Activated CD8-positive, alpha-beta T cell treated with anti-CD3 and anti-CD28 coated beads, Interleukin-2, amount 10 ng/mL, durations not matched to agents 7 days and 5 days (primary cell): ENCODE results near the gene SLC16A7. TPM values are rescaled to one million over a fixed set of nuclear protein-coding genes. Genes with fewer than 3 reads are reported as not detected.

Source experiments
- ATAC-seq: fragments of 150-1000 bp; cut with Tn5 transposase; one replicate; pipeline ENCODE4 v1.10.0; 2021; ENCODE audit warnings: moderate library complexity
- CTCF ChIA-PET: fragments of 350-600 bp; sonication (Branson Sonifier 250); formaldehyde crosslinking; loops from one replicate; lab custom pipeline; 2021; ENCODE audit warnings: antibody characterized with exemption; lab: Charles Lee
- POLR2A ChIA-PET: fragments of 350-600 bp; sonication (Branson Sonifier 250); formaldehyde crosslinking; loops from one replicate; lab custom pipeline; 2021; ENCODE audit warnings: antibody characterized with exemption; lab: Charles Lee
- DNase-seq: peaks from one replicate; pipeline ENCODE4 v3.0.0-alpha.2; 2020
- H3K27ac Mint-ChIP-seq: one replicate; pipeline ENCODE4 v1.8.0; 2021; ENCODE audit warnings: mild to moderate bottlenecking, mixed read lengths
- H3K27me3 Mint-ChIP-seq: one replicate; pipeline ENCODE4 v1.8.0; 2021; ENCODE audit warnings: low read depth, mixed read lengths
- H3K36me3 Mint-ChIP-seq: one replicate; pipeline ENCODE4 v1.8.0; 2021; ENCODE audit warnings: low read depth, mixed read lengths
- H3K4me1 Mint-ChIP-seq: one replicate; pipeline ENCODE4 v1.8.0; 2021; ENCODE audit warnings: low read depth, mixed read lengths
- H3K4me3 Mint-ChIP-seq: one replicate; pipeline ENCODE4 v1.8.0; 2021; ENCODE audit warnings: mild to moderate bottlenecking, mixed read lengths
- H3K9me3 Mint-ChIP-seq: one replicate; pipeline ENCODE4 v1.8.0; 2022; ENCODE audit warnings: mixed read lengths; ENCODE audit not compliant: insufficient read depth
- total RNA-seq, 2 experiments: library from RNA; stranded (reverse); gene quantifications; one replicate each; pipeline ENCODE4 v1.2.3, GENCODE V29; 2021

Gene SLC16A7
- total RNA-seq, 2 experiments from 2014 or later = 35.9 to 38.8 TPM

DNA sequence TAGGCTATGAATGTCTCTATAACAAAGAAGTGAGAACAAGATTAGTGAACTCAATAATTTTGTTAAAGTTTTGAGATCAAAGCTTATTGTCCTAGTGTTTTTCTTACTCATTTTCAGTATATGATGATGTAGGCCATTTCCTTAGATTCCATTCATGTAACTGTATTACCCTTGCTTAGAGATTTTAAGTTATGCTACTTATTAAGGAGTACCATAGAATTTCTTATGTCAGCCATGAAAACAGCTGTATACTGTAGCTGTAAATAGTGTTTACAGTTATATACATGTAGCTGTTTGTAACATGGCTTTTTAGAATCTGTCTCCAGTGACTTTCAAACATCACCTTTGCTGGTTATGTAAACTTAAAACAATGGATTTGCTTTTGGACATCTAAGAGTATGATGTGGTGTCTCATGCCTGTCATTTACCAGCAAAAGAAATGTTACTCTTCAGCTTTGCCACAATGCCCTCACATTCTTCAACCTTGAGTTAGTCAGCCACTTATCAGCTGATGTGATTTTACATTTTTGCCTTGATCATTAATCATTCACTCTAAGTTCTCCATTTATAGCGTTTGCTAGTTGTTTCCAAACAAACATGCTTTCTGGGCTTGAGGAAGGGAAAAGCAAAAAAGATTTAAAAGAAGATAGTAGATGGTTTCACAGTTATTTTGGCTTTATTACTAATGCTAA lies 55.5 kb downstream of the SLC16A7 start:
- CTCF ChIA-PET = no interaction called here
- H3K36me3 Mint-ChIP-seq = peaks cover 29% of the 10 kb centered on the region
- DNase-seq = no peak
- H3K27me3 Mint-ChIP-seq = no peaks in the 10 kb centered on the region
- H3K9me3 Mint-ChIP-seq = no peaks in the 10 kb centered on the region
- POLR2A ChIA-PET = no interaction called here
- H3K4me3 Mint-ChIP-seq = no peak overlapping the region
- H3K27ac Mint-ChIP-seq = no peak overlapping the region
- ATAC-seq = no peak
- H3K4me1 Mint-ChIP-seq = peaks cover 4% of the 10 kb centered on the region

DNA sequence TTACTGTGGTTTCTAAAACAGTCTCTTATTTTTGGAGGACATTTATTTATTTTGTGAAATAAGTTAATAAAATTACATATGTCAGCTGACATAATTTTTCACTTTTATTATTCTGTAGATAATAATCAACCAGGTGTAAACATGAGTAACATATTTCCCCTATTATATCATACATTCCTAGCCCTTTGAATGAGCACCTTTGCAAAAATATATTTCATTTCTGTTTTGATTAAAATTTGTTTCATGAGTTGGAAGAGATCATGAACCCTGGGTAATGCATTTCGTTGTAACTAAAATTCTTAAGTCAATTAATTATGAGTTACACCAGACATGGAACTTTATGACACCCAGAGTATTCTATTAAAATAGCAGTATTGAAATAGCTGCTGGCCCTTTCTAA lies 56.3 kb downstream of the SLC16A7 start:
- ChIA-PET CTCF (no interaction called here), POLR2A (no interaction called here)
- Mint-ChIP-seq H3K4me3 (no peak overlapping the region), H3K9me3 (no peaks in the 10 kb centered on the region), H3K27ac (no peak overlapping the region), H3K36me3 (peaks cover 21% of the 10 kb centered on the region), H3K27me3 (no peaks in the 10 kb centered on the region), H3K4me1 (peaks cover 4% of the 10 kb centered on the region)
- DNase-seq (no peak), ATAC-seq (no peak)

DNA sequence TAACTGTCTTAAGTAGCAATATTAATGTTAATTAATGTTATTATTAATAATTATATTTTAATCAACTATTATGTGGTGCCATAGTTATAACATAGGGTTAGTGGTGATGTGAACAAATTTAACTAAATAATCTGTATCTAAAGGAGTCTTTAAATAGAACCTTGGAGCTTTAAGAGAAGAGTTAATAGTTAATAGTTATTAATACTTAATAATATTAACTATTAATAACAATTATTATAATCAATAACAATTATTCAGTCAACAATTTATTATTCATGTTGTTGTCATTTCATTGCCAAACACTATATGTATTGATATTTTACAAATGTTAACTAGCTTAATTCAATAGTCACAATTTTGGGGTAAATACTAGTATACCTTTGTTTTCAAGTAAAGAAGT lies 58.2 kb downstream of the SLC16A7 start:
- Mint-ChIP-seq H3K4me3 (no peak overlapping the region), H3K4me1 (peaks cover 4% of the 10 kb centered on the region), H3K36me3 (peaks cover 7% of the 10 kb centered on the region), H3K27ac (no peak overlapping the region), H3K27me3 (no peaks in the 10 kb centered on the region), H3K9me3 (no peaks in the 10 kb centered on the region)
- POLR2A ChIA-PET = no interaction called here
- no peak for ATAC-seq
- DNase-seq = no peak
- CTCF ChIA-PET = no interaction called here

DNA sequence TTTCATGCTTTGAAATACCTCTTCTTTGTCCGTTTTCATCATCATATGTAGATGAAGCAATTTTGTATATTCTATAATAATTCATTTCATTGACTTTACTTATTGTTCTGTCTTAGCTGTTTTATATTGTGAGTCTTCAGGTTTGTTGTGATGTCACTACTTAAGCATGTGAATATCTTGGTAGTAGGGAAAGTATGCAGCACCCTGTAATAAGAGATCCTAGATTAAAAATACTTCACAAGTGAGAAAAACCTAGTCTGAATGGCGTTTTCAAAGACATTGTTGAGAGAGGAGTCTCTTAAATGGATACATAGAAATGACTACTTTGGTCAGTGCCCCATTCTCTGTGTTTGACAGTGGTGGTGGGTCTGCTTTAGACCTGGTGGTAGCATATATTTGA lies 61.4 kb downstream of the SLC16A7 start:
- H3K4me1 Mint-ChIP-seq = no peaks in the 10 kb centered on the region
- H3K4me3 Mint-ChIP-seq = no peak overlapping the region
- CTCF ChIA-PET = no interaction called here
- no peaks in the 10 kb centered on the region for H3K9me3 Mint-ChIP-seq
- DNase-seq = no peak
- POLR2A ChIA-PET = no interaction called here
- H3K27me3 Mint-ChIP-seq = no peaks in the 10 kb centered on the region
- H3K27ac Mint-ChIP-seq = no peak overlapping the region
- ATAC-seq = no peak
- H3K36me3 Mint-ChIP-seq = peaks cover 8% of the 10 kb centered on the region

DNA sequence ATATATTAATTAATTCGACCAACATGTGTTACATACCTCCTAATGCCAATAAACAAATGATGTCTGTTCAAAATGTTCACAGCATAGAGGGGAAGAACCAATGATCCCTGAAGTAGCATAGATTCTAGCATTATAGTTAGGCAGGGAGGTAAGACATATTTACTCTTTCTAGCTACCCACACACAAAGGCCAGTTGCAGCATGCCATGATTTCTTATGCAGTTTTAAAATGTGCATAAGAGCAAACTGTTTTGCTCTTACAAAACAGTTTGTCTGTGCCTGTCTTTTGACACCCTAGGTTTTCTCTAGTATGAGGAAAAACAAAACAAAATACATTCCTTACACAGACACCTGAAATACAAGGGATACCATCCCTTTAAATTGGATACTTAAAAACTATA lies 61.9 kb downstream of the SLC16A7 start:
- CTCF ChIA-PET = no interaction called here
- DNase-seq (no peak), ATAC-seq (no peak)
- Mint-ChIP-seq H3K27ac (no peak overlapping the region), H3K9me3 (no peaks in the 10 kb centered on the region), H3K4me1 (no peaks in the 10 kb centered on the region), H3K36me3 (peaks cover 8% of the 10 kb centered on the region), H3K27me3 (no peaks in the 10 kb centered on the region), H3K4me3 (no peak overlapping the region)
- POLR2A ChIA-PET = no interaction called here

DNA sequence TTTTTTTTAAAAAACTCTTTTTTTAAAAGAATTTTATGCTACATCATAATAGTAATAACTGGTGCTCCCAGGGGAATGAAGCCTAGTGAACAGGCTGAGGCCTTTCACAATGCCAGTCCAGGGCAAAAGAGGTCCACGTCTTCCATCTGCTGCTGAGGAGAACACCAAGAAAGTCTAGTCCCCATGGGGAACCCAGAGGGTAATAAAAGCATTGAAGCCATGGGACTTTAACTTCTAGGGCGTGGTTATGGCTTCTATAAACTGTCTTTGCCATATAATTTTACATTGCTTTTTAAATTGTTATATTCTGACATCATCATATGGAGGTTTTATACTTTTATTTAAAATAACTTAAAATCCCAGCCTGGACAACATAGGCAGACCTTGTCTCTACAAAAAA lies 64.3 kb downstream of the SLC16A7 start:
- Mint-ChIP-seq H3K9me3 (no peaks in the 10 kb centered on the region), H3K27ac (no peak overlapping the region), H3K4me3 (no peak overlapping the region), H3K27me3 (no peaks in the 10 kb centered on the region), H3K4me1 (no peaks in the 10 kb centered on the region), H3K36me3 (peaks cover 7% of the 10 kb centered on the region)
- DNase-seq (no peak), ATAC-seq (no peak)
- CTCF ChIA-PET = no interaction called here
- POLR2A ChIA-PET = no interaction called here

DNA sequence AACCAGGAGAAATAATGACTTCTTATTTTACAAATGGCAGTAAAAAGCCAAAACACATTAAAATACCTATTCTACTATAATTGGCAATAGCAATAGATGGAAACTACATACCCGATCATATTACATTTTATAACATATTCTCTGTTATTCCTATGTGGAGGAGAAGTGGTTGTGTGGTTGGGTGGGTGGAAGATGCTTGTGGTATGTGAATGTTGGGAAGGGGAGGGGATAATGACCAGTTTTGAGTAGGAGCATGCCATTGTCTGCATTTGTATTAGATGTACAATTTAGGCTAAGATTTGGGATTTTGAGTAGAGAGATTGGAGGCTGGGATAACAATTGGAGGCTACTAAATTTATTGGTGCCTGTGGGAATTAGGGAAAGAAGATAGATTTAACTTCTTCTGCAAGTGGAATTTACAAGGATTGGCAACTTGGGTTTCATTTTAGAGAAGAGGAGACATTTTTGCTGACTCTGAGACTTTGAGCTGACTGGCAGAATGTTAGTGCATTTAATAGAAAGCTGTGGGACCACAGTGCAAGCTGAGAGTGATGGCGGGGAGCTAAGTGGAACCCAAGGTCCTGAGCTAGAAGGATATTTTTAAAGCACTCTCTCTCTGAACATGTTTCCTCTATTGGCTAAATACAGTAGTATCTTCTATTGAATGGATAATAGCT lies 65.2 kb downstream of the SLC16A7 start:
- ChIA-PET CTCF (no interaction called here), POLR2A (no interaction called here)
- Mint-ChIP-seq H3K27me3 (no peaks in the 10 kb centered on the region), H3K4me3 (no peak overlapping the region), H3K27ac (no peak overlapping the region), H3K4me1 (no peaks in the 10 kb centered on the region), H3K9me3 (peaks cover 4% of the 10 kb centered on the region), H3K36me3 (peaks cover 10% of the 10 kb centered on the region)
- no peak for DNase-seq
- ATAC-seq = no peak

DNA sequence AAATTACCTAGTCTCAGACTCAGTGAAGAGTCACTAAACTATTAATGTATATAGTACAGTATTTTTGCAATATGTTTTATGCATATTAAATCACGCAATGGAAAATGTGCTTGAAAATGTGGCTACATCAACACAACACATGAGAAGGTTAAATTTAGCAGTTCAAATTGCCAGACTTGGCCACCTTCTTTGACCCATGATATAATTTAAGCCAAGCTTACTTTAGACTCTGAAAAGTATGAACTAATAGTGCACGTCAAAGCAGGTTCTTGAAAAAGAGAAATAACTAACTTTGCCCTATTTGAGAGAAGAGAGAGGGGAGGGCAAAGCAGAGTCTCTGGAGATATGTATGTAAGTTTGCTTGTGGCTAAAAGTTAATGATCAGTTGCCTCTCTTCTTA lies 68.7 kb downstream of the SLC16A7 start:
- ChIA-PET CTCF (no interaction called here), POLR2A (no interaction called here)
- no peak overlapping the region for H3K4me3 Mint-ChIP-seq
- H3K27ac Mint-ChIP-seq = no peak overlapping the region
- ATAC-seq = no peak
- no peak for DNase-seq
- no peaks in the 10 kb centered on the region for H3K4me1 Mint-ChIP-seq
- peaks cover 21% of the 10 kb centered on the region for H3K9me3 Mint-ChIP-seq
- H3K36me3 Mint-ChIP-seq = peaks cover 32% of the 10 kb centered on the region
- H3K27me3 Mint-ChIP-seq = no peaks in the 10 kb centered on the region

DNA sequence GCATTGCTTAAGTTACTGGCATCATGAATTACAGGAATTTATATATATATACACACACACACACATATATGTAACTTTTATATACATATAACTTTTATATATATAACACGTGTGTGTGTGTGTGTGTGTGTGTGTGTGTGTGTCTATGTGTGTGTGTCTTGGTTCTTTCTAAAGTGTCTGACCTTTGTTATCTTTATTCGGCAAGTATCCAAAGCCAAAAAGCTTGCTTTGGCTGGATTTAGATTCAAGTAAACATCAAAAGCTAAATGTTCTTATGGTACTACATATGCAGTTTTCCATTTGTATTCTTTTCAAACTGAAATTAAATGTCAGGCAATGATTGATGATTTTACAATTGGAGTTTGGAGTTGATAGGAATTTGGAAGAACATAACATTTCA lies 69.9 kb downstream of the SLC16A7 start:
- ChIA-PET POLR2A (no interaction called here), CTCF (no interaction called here)
- H3K4me3 Mint-ChIP-seq = no peak overlapping the region
- ATAC-seq (no peak), DNase-seq (no peak)
- peaks cover 21% of the 10 kb centered on the region for H3K9me3 Mint-ChIP-seq
- H3K4me1 Mint-ChIP-seq = no peaks in the 10 kb centered on the region
- peaks cover 31% of the 10 kb centered on the region for H3K36me3 Mint-ChIP-seq
- no peaks in the 10 kb centered on the region for H3K27me3 Mint-ChIP-seq
- no peak overlapping the region for H3K27ac Mint-ChIP-seq

DNA sequence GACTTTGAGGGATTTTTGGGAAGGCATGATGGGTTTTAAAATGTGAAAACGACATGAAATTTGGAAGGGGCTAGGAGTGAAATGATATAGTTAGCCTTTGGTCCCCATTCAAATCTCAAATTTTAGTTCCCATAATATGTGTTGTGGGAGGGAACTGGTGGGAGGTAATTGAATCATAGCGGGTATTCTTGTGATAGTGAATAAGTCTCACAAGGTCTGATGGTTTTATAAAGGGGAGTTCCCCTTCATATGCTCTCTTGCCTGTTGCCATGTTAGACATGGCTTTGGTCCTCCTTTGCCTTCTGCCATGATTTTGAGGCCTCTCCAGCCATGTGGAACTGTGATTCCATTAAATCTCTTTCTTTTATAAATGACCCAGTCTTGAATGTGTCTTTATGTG lies 72.8 kb downstream of the SLC16A7 start:
- Mint-ChIP-seq H3K27ac (no peak overlapping the region), H3K4me1 (no peaks in the 10 kb centered on the region), H3K36me3 (peaks cover 33% of the 10 kb centered on the region), H3K27me3 (no peaks in the 10 kb centered on the region), H3K4me3 (no peak overlapping the region), H3K9me3 (peaks cover 21% of the 10 kb centered on the region)
- POLR2A ChIA-PET = no interaction called here
- CTCF ChIA-PET = no interaction called here
- no peak for ATAC-seq
- DNase-seq = no peak

DNA sequence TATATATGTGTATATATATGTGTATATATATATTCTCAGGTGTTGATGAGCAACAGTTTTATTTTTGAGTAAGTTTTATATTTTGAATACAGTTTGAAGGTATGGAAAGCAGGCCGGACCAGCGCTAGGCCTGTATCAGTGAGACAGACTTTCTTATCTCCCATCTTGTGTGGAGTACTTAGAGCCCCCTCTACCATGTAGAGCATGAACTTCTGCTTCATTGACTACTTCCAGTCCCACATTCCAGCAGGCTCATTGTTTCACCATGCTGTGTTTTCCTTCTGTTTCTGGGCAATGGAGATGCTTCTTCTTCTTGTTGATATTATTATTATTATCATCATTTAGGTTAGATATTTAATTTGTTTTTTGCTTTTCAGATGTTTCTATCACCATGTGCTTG lies 76.4 kb downstream of the SLC16A7 start:
- ATAC-seq (no peak), DNase-seq (no peak)
- Mint-ChIP-seq H3K9me3 (peaks cover 5% of the 10 kb centered on the region), H3K4me3 (no peak overlapping the region), H3K4me1 (no peaks in the 10 kb centered on the region), H3K27ac (no peak overlapping the region), H3K27me3 (no peaks in the 10 kb centered on the region), H3K36me3 (peaks cover 26% of the 10 kb centered on the region)
- POLR2A ChIA-PET = no interaction called here
- CTCF ChIA-PET = no interaction called here

DNA sequence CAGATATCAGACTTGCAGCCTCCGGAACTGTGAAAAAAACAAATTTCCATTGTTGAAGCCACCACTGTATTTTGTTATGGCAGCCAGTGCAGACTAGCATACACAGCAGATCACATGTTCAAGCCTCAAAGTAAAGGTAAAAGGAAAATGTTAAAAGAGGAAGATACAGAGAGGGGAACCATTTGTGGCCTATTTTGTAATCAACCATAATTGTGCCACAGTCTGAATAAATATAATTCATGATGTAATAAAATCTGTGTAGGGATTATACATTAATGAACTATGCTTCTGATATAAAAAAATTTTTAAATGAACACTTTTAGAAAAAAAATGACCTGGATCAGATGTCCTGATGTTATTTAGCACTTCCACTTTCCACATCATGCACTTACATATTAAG lies 79.6 kb downstream of the SLC16A7 start:
- CTCF ChIA-PET = no interaction called here
- Mint-ChIP-seq H3K9me3 (peaks cover 6% of the 10 kb centered on the region), H3K27me3 (no peaks in the 10 kb centered on the region), H3K27ac (no peak overlapping the region), H3K4me3 (no peak overlapping the region), H3K36me3 (peaks cover 28% of the 10 kb centered on the region), H3K4me1 (no peaks in the 10 kb centered on the region)
- no peak for ATAC-seq
- POLR2A ChIA-PET = no interaction called here
- no peak for DNase-seq
